Measurements from ENCODE around the gene NEDD8.

- TF ChIP-seq EZH2phosphoT487 (IDR thresholded peaks at IDR 0.05; ENCODE audit: insufficient read depth, low read depth) (no peak), EZH2 (IDR thresholded peaks at IDR 0.05; ENCODE audit: insufficient read depth, poor library complexity, severe bottlenecking) (no peak)
These were observed 42.0 kb upstream of the NEDD8 start for GRCh38 chr14:24274101-24274543.

Measured in GM23248 (cell line).